Loucy (cell line): ENCODE results near the gene ZNF236.

ENCODE experiments used
- H2AFZ ChIP-seq: fragments of 200-600 bp; sonication (generic); 2 replicates; pipeline ENCODE4 v1.6.0; 2016; ENCODE audit warnings: antibody characterized with exemption, mild to moderate bottlenecking, low read length, moderate library complexity
- H3F3A ChIP-seq: fragments of 200-600 bp; 2 replicates; pipeline ENCODE4 v1.6.0; 2016; ENCODE audit warnings: antibody characterized with exemption, low read depth, mild to moderate bottlenecking
- H3K27me3 ChIP-seq: fragments of 200-600 bp; sonication (generic); 2 replicates; pipeline ENCODE4 v1.6.1; 2014; ENCODE audit warnings: low read length, mild to moderate bottlenecking; ENCODE audit not compliant: insufficient read depth, poor library complexity, severe bottlenecking
- H3K36me3 ChIP-seq: fragments of 200-600 bp; sonication (generic); 2 replicates; pipeline ENCODE4 v1.6.1; 2016; ENCODE audit warnings: low read length; ENCODE audit not compliant: insufficient read depth
- H3K4me1 ChIP-seq: fragments of 200-600 bp; sonication (generic); 2 replicates; pipeline ENCODE4 v1.5.1; 2014; ENCODE audit warnings: low read length, mild to moderate bottlenecking; ENCODE audit not compliant: insufficient read depth, poor library complexity, severe bottlenecking
- H3K4me2 ChIP-seq: fragments of 200-600 bp; sonication (generic); 2 replicates; pipeline ENCODE4 v1.6.0; 2014; ENCODE audit warnings: antibody characterized with exemption, low read length, low read depth, mild to moderate bottlenecking; ENCODE audit not compliant: poor library complexity, severe bottlenecking
- H3K4me3 ChIP-seq: fragments of 200-600 bp; sonication (generic); 2 replicates; pipeline ENCODE4 v1.5.1; 2014; ENCODE audit warnings: low read length, mild to moderate bottlenecking, mixed read lengths; ENCODE audit not compliant: poor library complexity, severe bottlenecking
- H3K79me2 ChIP-seq: fragments of 200-600 bp; sonication (generic); 2 replicates; pipeline ENCODE4 v1.6.1; 2014; ENCODE audit warnings: low read length; ENCODE audit not compliant: insufficient read depth
- H3K9ac ChIP-seq: fragments of 200-600 bp; sonication (generic); 2 replicates; pipeline ENCODE4 v1.6.0; 2014; ENCODE audit warnings: mild to moderate bottlenecking, low read depth, low read length, moderate library complexity; ENCODE audit not compliant: poor library complexity, severe bottlenecking
- H3K9me2 ChIP-seq: fragments of 200-600 bp; sonication (generic); replicated peaks from 2 replicates; pipeline ENCODE4 v1.6.1; 2016; ENCODE audit warnings: low read depth, low read length, mixed read lengths
- H3K9me3 ChIP-seq: fragments of 200-600 bp; sonication (generic); 2 replicates; pipeline ENCODE4 v1.6.1; 2014; ENCODE audit warnings: mild to moderate bottlenecking, antibody characterized with exemption, low read length, low read depth; ENCODE audit not compliant: insufficient read depth
- H4K20me1 ChIP-seq: fragments of 200-600 bp; sonication (generic); 2 replicates; pipeline ENCODE4 v1.6.0; 2014; ENCODE audit warnings: antibody characterized with exemption, low read length, mild to moderate bottlenecking; ENCODE audit not compliant: insufficient read depth, poor library complexity, severe bottlenecking
- CTCF ChIP-seq: fragments of 200-600 bp; sonication (generic); conservative IDR thresholded peaks from 2 replicates; pipeline ENCODE4 v1.5.1; 2014; ENCODE audit warnings: mild to moderate bottlenecking, antibody characterized with exemption, low read length
- EZH2phosphoT487 ChIP-seq: fragments of 200-600 bp; IDR thresholded peaks from 2 replicates; pipeline ENCODE4 v1.6.1; 2018; ENCODE audit warnings: antibody characterized with exemption, mild to moderate bottlenecking, moderate library complexity, borderline replicate concordance

The ZNF236 gene

GRCh38 chr18:77007251-77007650, 184.9 kb downstream of the ZNF236 start:
- TF ChIP-seq EZH2phosphoT487 = no peak
- TF ChIP-seq CTCF = no peak
- H3K4me3 ChIP-seq = no peak overlapping the region
- 0 out of 2 replicates have a peak, but pooled peaks cover 5% of the 10 kb centered on the region for H3F3A ChIP-seq
- H3K9me3 ChIP-seq = no peaks in the 10 kb centered on the region
- no peak overlapping the region for H2AFZ ChIP-seq
- H3K79me2 ChIP-seq = no peaks in the 10 kb centered on the region
- H3K27me3 ChIP-seq = no peaks in the 10 kb centered on the region
- H3K4me1 ChIP-seq = peaks cover 39% of the 10 kb centered on the region
- H4K20me1 ChIP-seq = no peaks in the 10 kb centered on the region
- H3K4me2 ChIP-seq = no peak overlapping the region
- no peaks in the 10 kb centered on the region for H3K9me2 ChIP-seq
- H3K36me3 ChIP-seq = no peaks in the 10 kb centered on the region
- H3K9ac ChIP-seq = no peak overlapping the region

GRCh38 chr18:77008006-77008405, 185.6 kb downstream of the ZNF236 start:
- Histone ChIP-seq H2AFZ (no peak overlapping the region), H3K9me3 (no peaks in the 10 kb centered on the region), H3K4me2 (no peak overlapping the region), H3K79me2 (no peaks in the 10 kb centered on the region), H3K9ac (no peak overlapping the region), H3K9me2 (no peaks in the 10 kb centered on the region), H3K4me3 (no peak overlapping the region), H3K4me1 (peaks cover 33% of the 10 kb centered on the region), H3K27me3 (no peaks in the 10 kb centered on the region), H4K20me1 (no peaks in the 10 kb centered on the region), H3F3A (0 out of 2 replicates have a peak, but pooled peaks cover 4% of the 10 kb centered on the region), H3K36me3 (no peaks in the 10 kb centered on the region)
- TF ChIP-seq CTCF = no peak
- no peak for TF ChIP-seq EZH2phosphoT487

GRCh38 chr18:77008576-77009315, 186.4 kb downstream of the ZNF236 start:
- Histone ChIP-seq H3F3A (no peaks in the 10 kb centered on the region), H3K79me2 (no peaks in the 10 kb centered on the region), H3K4me2 (no peak overlapping the region), H3K9ac (no peak overlapping the region), H3K9me3 (no peaks in the 10 kb centered on the region), H3K4me3 (no peak overlapping the region), H2AFZ (no peak overlapping the region), H3K4me1 (peaks cover 26% of the 10 kb centered on the region), H4K20me1 (no peaks in the 10 kb centered on the region), H3K27me3 (no peaks in the 10 kb centered on the region), H3K36me3 (no peaks in the 10 kb centered on the region), H3K9me2 (no peaks in the 10 kb centered on the region)
- TF ChIP-seq EZH2phosphoT487 = no peak
- no peak for TF ChIP-seq CTCF
